GM12878 (cell line): ENCODE measurements around the gene CD1D. TPM values are rescaled to one million over a fixed set of nuclear protein-coding genes. Genes with fewer than 3 reads are reported as not detected.

Source experiments
- ATAC-seq: fragments of 200-7000 bp; cut with Tn5 transposase; 3 replicates; pipeline ENCODE4 v1.9.1; 2020; ENCODE audit warnings: mild to moderate bottlenecking, moderate library complexity
- BruUV-seq: library from RNA; stranded (reverse); fragments of 400-500 nt; replicated peaks from 2 replicates; lab custom pipeline; 2021; lab: Mats Ljungman, UMichigan
- CTCF ChIA-PET: fragments of 300-600 bp; sonication (Branson Sonifier 250); formaldehyde crosslinking; extraction: SDS; loops from one replicate; lab custom pipeline; 2021; ENCODE audit warnings: inconsistent platforms; lab: Yijun Ruan, JAX
- POLR2A ChIA-PET: fragments of 350-600 bp; formaldehyde crosslinking; extraction: SDS; loops from one replicate; lab custom pipeline; 2021; ENCODE audit warnings: inconsistent platforms; lab: Charles Lee
- RAD21 ChIA-PET: fragments of 300-600 bp; sonication (Branson Sonifier 250); formaldehyde crosslinking; loops from one replicate; lab custom pipeline; 2023; ENCODE audit warnings: antibody characterized with exemption; ENCODE audit not compliant: unreplicated experiment; lab: Charles Lee
- SMC1A ChIA-PET: fragments of 300-600 bp; sonication (Branson Sonifier 250); formaldehyde crosslinking; loops from one replicate; lab custom pipeline; 2023; ENCODE audit not compliant: unreplicated experiment, uncharacterized antibody; lab: Charles Lee
- DNase-seq: peaks from one replicate; pipeline ENCODE4 v3.0.0-alpha.2; 2011; ENCODE audit warnings: low read depth, low spot score
- FAIRE-seq: peaks from 3 replicates; lab custom pipeline; 2011; peaks lifted over from hg19 to GRCh38; lab: Jason Lieb, UNC
- H2AFZ ChIP-seq: 2 replicates; pipeline ENCODE4 v1.6.0; 2011; ENCODE audit warnings: low read depth, low read length, control low read depth; ENCODE audit not compliant: control insufficient read depth
- H3K27ac ChIP-seq: 2 replicates; pipeline ENCODE4 v1.5.1; 2011; ENCODE audit warnings: control low read depth; ENCODE audit not compliant: control insufficient read depth, insufficient read depth
- H3K27me3 ChIP-seq, 2 experiments: replicated peaks in 1 of 2; 2 replicates each; pipeline versions ENCODE4 v1.6.0 to v1.6.1; 2011; ENCODE audit warnings: low read length in 1 of 2; ENCODE audit not compliant: control insufficient read depth in 2 of 2, insufficient read depth in 2 of 2
- H3K36me3 ChIP-seq, 2 experiments: 2 replicates each; pipeline ENCODE4 v1.5.1; 2011; ENCODE audit warnings: low read length in 1 of 2; ENCODE audit not compliant: control insufficient read depth in 2 of 2, insufficient read depth in 2 of 2
- H3K4me1 ChIP-seq: 2 replicates; pipeline ENCODE4 v1.6.1; 2011; ENCODE audit warnings: mild to moderate bottlenecking, low read length, moderate library complexity, mixed read lengths; ENCODE audit not compliant: control insufficient read depth, insufficient read depth
- H3K4me2 ChIP-seq: 2 replicates; pipeline ENCODE4 v1.6.0; 2011; ENCODE audit warnings: control low read depth; ENCODE audit not compliant: control insufficient read depth, insufficient read depth
- H3K4me3 ChIP-seq: fragments of 200-600 bp; sonication (generic); 2 replicates; pipeline ENCODE4 v1.5.1; 2016
- H3K79me2 ChIP-seq: 2 replicates; pipeline ENCODE4 v1.6.0; 2011; ENCODE audit warnings: low read length; ENCODE audit not compliant: control insufficient read depth, insufficient read depth
- H3K9ac ChIP-seq: 2 replicates; pipeline ENCODE4 v1.8.0; 2011; ENCODE audit warnings: low read length, control low read depth, mixed read lengths; ENCODE audit not compliant: control insufficient read depth, insufficient read depth
- H3K9me3 ChIP-seq: replicated peaks from 3 replicates; pipeline ENCODE4 v1.5.1; 2011; ENCODE audit warnings: mild to moderate bottlenecking, low read length; ENCODE audit not compliant: control insufficient read depth, insufficient read depth
- H4K20me1 ChIP-seq: 2 replicates; pipeline ENCODE4 v1.6.0; 2011; ENCODE audit not compliant: control insufficient read depth, insufficient read depth
- CBFB ChIP-seq: IDR thresholded peaks from 2 replicates; pipeline ENCODE4 v1.6.1; 2016; ENCODE audit warnings: antibody characterized with exemption, low read depth
- CBX3 ChIP-seq: fragments of 200-600 bp; sonication (generic); IDR thresholded peaks from 2 replicates; pipeline ENCODE4 v1.6.1; 2016; ENCODE audit warnings: low read depth, borderline replicate concordance
- FOS ChIP-seq: IDR thresholded peaks from 3 replicates; pipeline ENCODE4 v1.6.1; 2011; ENCODE audit warnings: borderline replicate concordance; ENCODE audit not compliant: insufficient read length; ENCODE audit errors: extremely low read depth
- MYB ChIP-seq: fragments of 150-350 bp; IDR thresholded peaks from 2 replicates; pipeline ENCODE4 v1.6.1; 2014; ENCODE audit warnings: mild to moderate bottlenecking, low read depth, low read length, borderline replicate concordance
- RAD51 ChIP-seq: fragments of 450-650 bp; IDR thresholded peaks from 2 replicates; pipeline ENCODE4 v1.6.1; 2016; ENCODE audit warnings: moderate library complexity, mild to moderate bottlenecking, inconsistent platforms
- SIX5 ChIP-seq: IDR thresholded peaks from 2 replicates; pipeline ENCODE4 v1.6.1; 2011; ENCODE audit warnings: mild to moderate bottlenecking, low read depth, low read length, moderate library complexity; ENCODE audit not compliant: severe bottlenecking
- SREBF1 ChIP-seq: IDR thresholded peaks from 2 replicates; pipeline ENCODE4 v1.6.1; 2012; ENCODE audit warnings: mild to moderate bottlenecking, low read length
- TCF12 ChIP-seq: IDR thresholded peaks from 2 replicates; pipeline ENCODE4 v1.6.1; 2011; ENCODE audit warnings: low read depth, mild to moderate bottlenecking, low read length
- ZNF384 ChIP-seq: IDR thresholded peaks from 2 replicates; pipeline ENCODE4 v1.6.1; 2012; ENCODE audit warnings: low read depth, mild to moderate bottlenecking, low read length, improper control_type of control experiment, borderline replicate concordance
- WGBS: methylation state at CpG from one replicate; pipeline ENCODE4 v1.1.6; 2016; ENCODE audit warnings: low lambda C conversion rate; ENCODE audit not compliant: insufficient replicate concordance, insufficient coverage; ENCODE audit errors: missing lambda C conversion rate; 5-methylcytosine and 5-hydroxymethylcytosine counted together
- in situ Hi-C: fragments of 300-500 bp; cut with MboI; formaldehyde crosslinking; loops from 9 replicates; pipeline ENCODE4 v1.14.3; 2018; ENCODE audit warnings: mixed read lengths
- intact Hi-C: fragments of 100-400 bp; cut with micrococcal nuclease; formaldehyde crosslinking; loops from one replicate; pipeline ENCODE4 v1.14.2; 2022; ENCODE audit not compliant: unreplicated experiment
- polyA plus RNA-seq, 11 experiments: library from polyadenylated mRNA; depleted of rRNA in 4 of 11; unstranded in 6 of 11; stranded (reverse) in 5 of 11; fragments of >200 nt; fragmentation: Nextera tagmentation in 4 of 11; fragmentation: Illumina TruSeq in 1 of 11; extraction: Ambion mirVana in 4 of 11; extraction: Trizol in 1 of 11; gene quantifications; 1 replicate in 1 of 11; 2 replicates in 10 of 11; pipeline versions ENCODE4 v1.2.1 to v1.2.3, GENCODE V29; 2011 to 2016; ENCODE audit warnings: inconsistent platforms in 2 of 11, missing spikeins in 2 of 11, low read depth in 1 of 11
- total RNA-seq, 4 experiments: library from RNA; depleted of rRNA in 3 of 4; stranded (reverse); fragments of >200 nt in 3 of 4; fragmentation: Illumina TruSeq in 1 of 4; extraction: Trizol in 1 of 4; gene quantifications; 2 replicates each; pipeline versions ENCODE4 v1.2.1 to v1.2.3, GENCODE V29; 2013 to 2021
- TF ChIP-seq, protein P1 (sequence below): fragments of 450-650 bp; IDR thresholded peaks from 2 replicates; pipeline ENCODE4 v1.6.1; 2018; ENCODE audit warnings: borderline replicate concordance, mild to moderate bottlenecking; ENCODE audit not compliant: partially characterized antibody
- TF ChIP-seq, protein P2 (sequence below): fragments of 450-650 bp; formaldehyde crosslinking; IDR thresholded peaks from 2 replicates; pipeline ENCODE4 v1.4.0; 2022; ENCODE audit warnings: mild to moderate bottlenecking, moderate library complexity

Gene CD1D
- total and polyA plus RNA-seq, 10 of the 15 experiments (the other 5 are each of a cell fraction or from before 2014, with no cell fraction given) = 0.21 to 1.4 (median 0.73) TPM; not detected in 2

DNA sequence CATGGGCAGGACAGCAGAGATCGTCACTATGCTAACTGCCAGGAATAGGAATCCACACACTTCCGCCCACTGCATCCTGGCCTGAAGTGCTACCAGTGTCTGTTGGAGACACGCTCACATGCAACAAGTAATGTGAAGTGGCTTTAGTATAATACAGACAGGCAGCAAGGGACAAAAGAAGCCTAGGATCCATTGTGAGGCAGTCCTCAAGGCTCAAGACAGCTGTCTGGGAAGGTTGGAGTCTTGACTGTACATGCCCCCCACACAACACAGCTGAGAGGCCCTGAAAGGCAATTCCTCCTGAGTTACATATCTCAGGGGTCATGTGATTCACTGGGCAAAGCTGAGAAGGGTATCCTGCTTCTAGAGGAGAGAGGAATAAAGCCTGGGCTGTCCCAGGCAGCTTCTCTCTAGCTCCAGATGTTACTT, 39.9 kb upstream of the CD1D start:
- Histone ChIP-seq H3K9me3 (no peaks in the 10 kb centered on the region), H3K79me2 (no peaks in the 10 kb centered on the region), H2AFZ (no peak overlapping the region), H3K4me2 (no peak overlapping the region), H3K4me1 (no peaks in the 10 kb centered on the region), H4K20me1 (no peaks in the 10 kb centered on the region), H3K27me3 (no peaks in the 10 kb centered on the region)
- in situ Hi-C loops = no loop called here
- WGBS = 21% methylated on average over 3 of the region's 3 CpGs
- no TSS peak for BruUV-seq
- ChIA-PET SMC1A (no interaction called here), CTCF (interaction anchor here (2.4 kb wide), 1 partner anchor 17 kb away, joined by 10 read pairs; no protein-coding TSS in a partner anchor)
- DNase-seq = no peak
- TF ChIP-seq FOS = no peak
- no peak for TF ChIP-seq TCF12
- TF ChIP-seq, protein P1, sequence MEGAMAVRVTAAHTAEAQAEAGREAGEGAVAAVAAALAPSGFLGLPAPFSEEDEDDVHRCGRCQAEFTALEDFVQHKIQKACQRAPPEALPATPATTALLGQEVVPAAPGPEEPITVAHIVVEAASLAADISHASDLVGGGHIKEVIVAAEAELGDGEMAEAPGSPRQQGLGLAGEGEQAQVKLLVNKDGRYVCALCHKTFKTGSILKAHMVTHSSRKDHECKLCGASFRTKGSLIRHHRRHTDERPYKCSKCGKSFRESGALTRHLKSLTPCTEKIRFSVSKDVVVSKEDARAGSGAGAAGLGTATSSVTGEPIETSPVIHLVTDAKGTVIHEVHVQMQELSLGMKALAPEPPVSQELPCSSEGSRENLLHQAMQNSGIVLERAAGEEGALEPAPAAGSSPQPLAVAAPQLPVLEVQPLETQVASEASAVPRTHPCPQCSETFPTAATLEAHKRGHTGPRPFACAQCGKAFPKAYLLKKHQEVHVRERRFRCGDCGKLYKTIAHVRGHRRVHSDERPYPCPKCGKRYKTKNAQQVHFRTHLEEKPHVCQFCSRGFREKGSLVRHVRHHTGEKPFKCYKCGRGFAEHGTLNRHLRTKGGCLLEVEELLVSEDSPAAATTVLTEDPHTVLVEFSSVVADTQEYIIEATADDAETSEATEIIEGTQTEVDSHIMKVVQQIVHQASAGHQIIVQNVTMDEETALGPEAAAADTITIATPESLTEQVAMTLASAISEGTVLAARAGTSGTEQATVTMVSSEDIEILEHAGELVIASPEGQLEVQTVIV = no peak
- no peak for TF ChIP-seq RAD51
- TF ChIP-seq, all 136 proteins: peak for 0
- Histone ChIP-seq H3K4me3 (no peak overlapping the region), H3K27ac (no peak overlapping the region), H3K36me3 (no peaks in the 10 kb centered on the region), H3K9ac (no peak overlapping the region)
- ChIA-PET RAD21 (no interaction called here), POLR2A (no interaction called here)
- no peak for FAIRE-seq
- ATAC-seq = no peak
- intact Hi-C loops = no loop called here

DNA sequence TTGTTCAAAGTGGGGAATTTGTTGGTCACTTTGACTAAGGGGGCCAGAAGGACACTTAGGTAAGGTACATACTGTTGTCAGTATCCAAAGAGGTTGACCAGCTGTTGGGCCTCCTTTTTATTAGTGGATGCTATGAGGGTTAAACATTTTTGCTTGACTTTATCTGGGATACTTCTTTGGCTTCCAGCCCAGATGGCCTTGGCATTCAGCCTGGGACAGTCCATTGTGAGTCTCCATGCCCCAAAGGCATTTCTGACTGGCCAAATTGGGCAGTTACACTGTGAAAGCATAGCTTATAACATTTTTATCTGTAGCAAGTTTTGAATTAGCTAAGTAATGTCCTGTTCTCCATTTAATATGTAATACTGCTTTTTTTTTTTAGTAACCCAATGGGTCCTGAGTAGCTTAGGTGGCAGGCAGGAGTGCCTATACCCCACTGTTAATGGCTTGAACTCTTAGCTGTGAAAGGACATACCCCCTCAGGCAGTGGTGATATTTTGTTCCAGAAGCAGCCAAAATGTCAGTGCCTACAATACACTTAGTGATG, 35.4 kb upstream of the CD1D start:
- in situ Hi-C loops = no loop called here
- no peak overlapping the region for H3K27ac ChIP-seq
- no peak for ATAC-seq
- no peak for TF ChIP-seq RAD51
- no peak for TF ChIP-seq SREBF1
- no peak for TF ChIP-seq CBX3
- TF ChIP-seq ZNF384 = no peak
- TF ChIP-seq CBFB = no peak
- no peak for TF ChIP-seq MYB
- no peak for TF ChIP-seq SIX5
- TF ChIP-seq, protein P2, sequence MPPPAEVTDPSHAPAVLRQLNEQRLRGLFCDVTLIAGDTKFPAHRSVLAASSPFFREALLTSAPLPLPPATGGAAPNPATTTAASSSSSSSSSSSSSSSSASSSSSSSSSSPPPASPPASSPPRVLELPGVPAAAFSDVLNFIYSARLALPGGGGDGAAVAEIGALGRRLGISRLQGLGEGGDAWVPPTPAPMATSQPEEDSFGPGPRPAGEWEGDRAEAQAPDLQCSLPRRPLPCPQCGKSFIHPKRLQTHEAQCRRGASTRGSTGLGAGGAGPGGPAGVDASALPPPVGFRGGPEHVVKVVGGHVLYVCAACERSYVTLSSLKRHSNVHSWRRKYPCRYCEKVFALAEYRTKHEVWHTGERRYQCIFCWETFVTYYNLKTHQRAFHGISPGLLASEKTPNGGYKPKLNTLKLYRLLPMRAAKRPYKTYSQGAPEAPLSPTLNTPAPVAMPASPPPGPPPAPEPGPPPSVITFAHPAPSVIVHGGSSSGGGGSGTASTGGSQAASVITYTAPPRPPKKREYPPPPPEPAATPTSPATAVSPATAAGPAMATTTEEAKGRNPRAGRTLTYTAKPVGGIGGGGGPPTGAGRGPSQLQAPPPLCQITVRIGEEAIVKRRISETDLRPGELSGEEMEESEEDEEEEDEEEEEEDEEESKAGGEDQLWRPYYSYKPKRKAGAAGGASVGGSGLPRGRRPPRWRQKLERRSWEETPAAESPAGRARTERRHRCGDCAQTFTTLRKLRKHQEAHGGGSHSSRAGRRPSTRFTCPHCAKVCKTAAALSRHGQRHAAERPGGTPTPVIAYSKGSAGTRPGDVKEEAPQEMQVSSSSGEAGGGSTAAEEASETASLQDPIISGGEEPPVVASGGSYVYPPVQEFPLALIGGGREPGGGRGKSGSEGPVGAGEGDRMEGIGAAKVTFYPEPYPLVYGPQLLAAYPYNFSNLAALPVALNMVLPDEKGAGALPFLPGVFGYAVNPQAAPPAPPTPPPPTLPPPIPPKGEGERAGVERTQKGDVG (CRISPR knock-in tag) = no peak

More for the DNA sequence above, 35.4 kb upstream of the CD1D start:
- H3K27me3 ChIP-seq = no peaks in the 10 kb centered on the region
- no peak overlapping the region for H2AFZ ChIP-seq
- H3K4me2 ChIP-seq = no peak overlapping the region
- H3K9me3 ChIP-seq = no peaks in the 10 kb centered on the region; the same call in 2 of the 3 replicates
- H4K20me1 ChIP-seq = no peaks in the 10 kb centered on the region
- DNase-seq = no peak
- H3K4me1 ChIP-seq = peaks cover 3% of the 10 kb centered on the region; the same call in 1 of the 2 replicates
- ChIA-PET SMC1A (no interaction called here), RAD21 (no interaction called here), CTCF (interaction anchor here (0.6 kb wide), 1 partner anchor 353 kb away, joined by 5 read pairs; no protein-coding TSS in a partner anchor), POLR2A (no interaction called here)
- H3K4me3 ChIP-seq = no peak overlapping the region
- no peak overlapping the region for H3K9ac ChIP-seq
- no peak for FAIRE-seq
- intact Hi-C loops = no loop called here
- no peaks in the 10 kb centered on the region for H3K36me3 ChIP-seq
- BruUV-seq = no TSS peak
- no peaks in the 10 kb centered on the region for H3K79me2 ChIP-seq
